Measurements from ENCODE around the gene ATP13A3. TPM values are rescaled to one million over a fixed set of nuclear protein-coding genes. Genes with fewer than 3 reads are reported as not detected.
"Not testable (repeated sequence)": the region's sequence is repeated elsewhere in the genome, so short reads cannot be mapped to it uniquely, and the experiment has no call there.

The ATP13A3 gene
- total RNA-seq, 1 donor from 2014 or later: 36.9 TPM

GRCh38 chr3:194499516-194499915 is 12.7 kb upstream of the ATP13A3 start:
- ATAC-seq: not testable (repeated sequence)

- peak; percentile 46 for ATAC-seq
Observed at GRCh38 chr3:194497799-194498575, 11.2 kb upstream of the ATP13A3 start.

- no peak for ATAC-seq
Observed at GRCh38 chr3:194496217-194496919, 9.6 kb upstream of the ATP13A3 start.

- no peak for ATAC-seq
Observed at GRCh38 chr3:194494951-194495374, 8.2 kb upstream of the ATP13A3 start.

- not testable (repeated sequence) for ATAC-seq
Observed at GRCh38 chr3:194493995-194494927, 7.5 kb upstream of the ATP13A3 start.

GRCh38 chr3:194492001-194492400 is 5.2 kb upstream of the ATP13A3 start:
- no peak for ATAC-seq

- no peak for ATAC-seq
Observed at GRCh38 chr3:194489736-194490612, 3.2 kb upstream of the ATP13A3 start.

GRCh38 chr3:194488055-194488742 is 1.4 kb upstream of the ATP13A3 start:
- ATAC-seq: peak; percentile 33

GRCh38 chr3:194487289-194488054 is 670 bp upstream of the ATP13A3 start:
- peak; percentile 1 for ATAC-seq

- ATAC-seq: peak; percentile 4
Observed at GRCh38 chr3:194485881-194486539, 792 bp downstream of the ATP13A3 start.

GRCh38 chr3:194485468-194485880 is 1.3 kb downstream of the ATP13A3 start:
- ATAC-seq: peak; percentile 17

GRCh38 chr3:194484614-194485013 is 2.2 kb downstream of the ATP13A3 start:
- ATAC-seq: no peak

GRCh38 chr3:194483850-194484249 is 3.0 kb downstream of the ATP13A3 start:
- no peak for ATAC-seq

- ATAC-seq: not testable (repeated sequence)
Observed at GRCh38 chr3:194482830-194483229, 4.0 kb downstream of the ATP13A3 start.

GRCh38 chr3:194482196-194482593 is 4.6 kb downstream of the ATP13A3 start:
- ATAC-seq: no peak

GRCh38 chr3:194481525-194482195 is 5.1 kb downstream of the ATP13A3 start:
- ATAC-seq: no peak

GRCh38 chr3:194481103-194481502 is 5.7 kb downstream of the ATP13A3 start:
- no peak for ATAC-seq

GRCh38 chr3:194476784-194477183 is 10.0 kb downstream of the ATP13A3 start:
- ATAC-seq: no peak

GRCh38 chr3:194475978-194476377 is 10.8 kb downstream of the ATP13A3 start:
- ATAC-seq: no peak

Measured in esophagus mucosa (tissue), 1 donor.